Stimulated activated naive CD8-positive, alpha-beta T cell treated with anti-CD3 and anti-CD28 coated beads, Interleukin-15, Interleukin-2, amounts not matched to agents 100 ng/mL and 50 ng/mL, for 24 hours (primary cell): ENCODE data around the gene SPAG17.

Experiments
- H3K27ac Mint-ChIP-seq: one replicate; pipeline ENCODE4 v1.8.0; 2021; ENCODE audit warnings: mild to moderate bottlenecking, mixed read lengths
- H3K27me3 Mint-ChIP-seq: one replicate; pipeline ENCODE4 v1.8.0; 2021; ENCODE audit warnings: mixed read lengths
- H3K36me3 Mint-ChIP-seq: one replicate; pipeline ENCODE4 v1.8.0; 2021; ENCODE audit warnings: low read depth, mixed read lengths
- H3K4me1 Mint-ChIP-seq: one replicate; pipeline ENCODE4 v1.8.0; 2021; ENCODE audit warnings: low read depth, mixed read lengths
- H3K4me3 Mint-ChIP-seq: one replicate; pipeline ENCODE4 v1.8.0; 2021; ENCODE audit warnings: mild to moderate bottlenecking, mixed read lengths
- H3K9me3 Mint-ChIP-seq: one replicate; pipeline ENCODE4 v1.8.0; 2021; ENCODE audit warnings: mixed read lengths

SPAG17 gene

DNA sequence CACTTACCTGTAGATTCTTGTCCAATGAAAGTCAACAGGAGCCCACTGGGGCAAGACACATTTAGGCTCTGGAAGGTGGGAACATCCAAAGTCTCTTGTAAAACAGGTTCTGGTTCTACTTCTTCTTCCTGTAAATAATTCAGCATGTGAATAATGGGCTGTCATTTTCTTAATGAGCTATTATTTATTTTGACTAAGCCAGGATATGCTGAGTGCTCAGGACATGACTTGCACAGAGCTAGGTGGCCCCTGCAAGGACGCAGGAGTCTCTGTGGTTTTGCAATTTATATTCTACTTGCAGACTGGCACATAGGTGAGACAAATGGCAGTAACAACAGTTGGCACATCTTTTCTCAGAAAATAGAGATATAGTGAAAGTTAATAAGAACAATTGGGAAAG is 156.8 kb downstream of the SPAG17 start:
- no peaks in the 10 kb centered on the region for H3K4me1 Mint-ChIP-seq
- H3K27me3 Mint-ChIP-seq: peaks cover 16% of the 10 kb centered on the region
- no peak overlapping the region for H3K4me3 Mint-ChIP-seq
- H3K36me3 Mint-ChIP-seq: no peaks in the 10 kb centered on the region
- no peaks in the 10 kb centered on the region for H3K9me3 Mint-ChIP-seq
- no peak overlapping the region for H3K27ac Mint-ChIP-seq

DNA sequence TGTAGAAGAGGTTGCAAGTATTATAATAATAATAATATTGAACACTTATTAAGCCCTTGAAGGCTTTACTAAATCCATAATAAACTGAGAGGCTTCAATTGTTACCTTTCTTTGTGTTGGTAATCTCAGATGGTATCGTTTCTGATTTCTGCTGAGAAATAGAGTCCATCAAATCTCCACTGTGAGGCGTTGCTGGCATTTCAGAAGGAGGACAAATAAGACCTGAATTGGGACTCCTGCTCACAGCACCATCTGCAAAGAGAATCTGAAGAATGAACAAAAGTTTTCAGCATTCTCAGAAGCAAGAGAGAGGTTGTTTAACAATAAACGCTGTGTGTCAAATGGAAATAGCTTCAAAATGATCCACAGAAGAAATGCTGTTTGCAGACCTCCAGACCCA is 161.8 kb downstream of the SPAG17 start:
- Mint-ChIP-seq H3K9me3 (no peaks in the 10 kb centered on the region), H3K27me3 (peaks cover 10% of the 10 kb centered on the region), H3K27ac (no peak overlapping the region), H3K36me3 (no peaks in the 10 kb centered on the region), H3K4me1 (no peaks in the 10 kb centered on the region), H3K4me3 (no peak overlapping the region)

DNA sequence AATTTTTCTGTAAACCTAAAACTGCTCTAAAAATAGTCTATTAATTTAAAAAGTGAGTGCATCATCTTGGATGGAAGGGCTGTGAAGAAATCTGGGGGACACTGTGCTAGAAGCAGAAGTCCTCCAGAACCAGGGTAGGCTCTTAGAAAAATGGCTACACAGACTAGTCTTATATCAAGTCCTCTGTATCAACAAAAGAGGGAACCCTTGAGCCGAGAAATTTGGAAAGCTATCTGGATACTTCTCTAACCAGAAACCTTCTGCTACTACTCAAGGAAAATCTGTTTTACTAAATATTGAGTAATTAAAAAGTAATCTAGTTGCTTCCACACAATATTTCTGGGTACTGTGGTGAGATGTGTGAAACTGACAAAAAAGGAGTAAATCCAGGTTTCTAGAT is 163.4 kb downstream of the SPAG17 start:
- Mint-ChIP-seq H3K27me3 (peaks cover 17% of the 10 kb centered on the region), H3K4me1 (no peaks in the 10 kb centered on the region), H3K9me3 (no peaks in the 10 kb centered on the region), H3K36me3 (no peaks in the 10 kb centered on the region), H3K4me3 (no peak overlapping the region), H3K27ac (no peak overlapping the region)

DNA sequence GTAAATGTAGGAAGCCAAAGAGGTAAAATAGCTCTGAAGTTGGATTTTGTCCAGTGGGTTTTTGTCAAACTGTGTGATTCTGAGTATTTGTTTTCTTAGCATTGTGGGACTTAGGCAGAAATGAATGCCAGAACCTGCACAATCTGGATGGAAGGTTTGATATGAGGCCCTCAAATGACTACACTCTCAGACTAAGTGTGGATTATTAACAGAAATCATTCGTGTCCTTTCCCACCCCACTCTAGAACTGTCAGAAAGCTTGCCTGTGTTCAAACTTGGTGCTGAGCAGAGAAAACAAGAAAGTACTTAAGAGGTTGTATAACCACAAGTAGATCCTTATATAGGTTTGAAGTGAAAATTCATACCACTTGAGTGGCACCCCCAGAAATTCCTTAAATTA is 167.0 kb downstream of the SPAG17 start:
- peaks cover 12% of the 10 kb centered on the region for H3K27me3 Mint-ChIP-seq
- H3K27ac Mint-ChIP-seq: no peak overlapping the region
- H3K36me3 Mint-ChIP-seq: no peaks in the 10 kb centered on the region
- H3K4me1 Mint-ChIP-seq: no peaks in the 10 kb centered on the region
- H3K4me3 Mint-ChIP-seq: no peak overlapping the region
- H3K9me3 Mint-ChIP-seq: no peaks in the 10 kb centered on the region

DNA sequence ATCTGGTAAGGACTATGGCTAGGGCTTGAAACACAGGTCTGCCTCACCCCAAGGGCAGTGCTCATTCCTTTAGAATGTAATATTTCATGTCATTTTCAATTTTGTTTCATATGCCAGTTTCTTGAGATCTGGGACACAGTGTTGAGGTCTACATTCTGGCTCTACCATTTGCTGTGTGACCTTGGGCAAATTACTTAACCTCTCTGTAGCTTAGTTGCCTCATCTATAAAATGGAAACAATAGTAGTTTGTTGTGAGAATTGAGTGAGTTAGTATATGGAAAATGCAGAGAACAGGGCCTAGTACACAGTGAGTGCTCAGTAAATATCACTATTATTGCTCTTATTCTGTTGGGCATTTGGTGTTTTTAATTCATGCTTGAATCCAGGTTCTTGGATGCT is 171.1 kb downstream of the SPAG17 start:
- no peak overlapping the region for H3K27ac Mint-ChIP-seq
- H3K9me3 Mint-ChIP-seq: no peaks in the 10 kb centered on the region
- H3K36me3 Mint-ChIP-seq: no peaks in the 10 kb centered on the region
- H3K27me3 Mint-ChIP-seq: peaks cover 15% of the 10 kb centered on the region
- H3K4me3 Mint-ChIP-seq: no peak overlapping the region
- H3K4me1 Mint-ChIP-seq: no peaks in the 10 kb centered on the region

DNA sequence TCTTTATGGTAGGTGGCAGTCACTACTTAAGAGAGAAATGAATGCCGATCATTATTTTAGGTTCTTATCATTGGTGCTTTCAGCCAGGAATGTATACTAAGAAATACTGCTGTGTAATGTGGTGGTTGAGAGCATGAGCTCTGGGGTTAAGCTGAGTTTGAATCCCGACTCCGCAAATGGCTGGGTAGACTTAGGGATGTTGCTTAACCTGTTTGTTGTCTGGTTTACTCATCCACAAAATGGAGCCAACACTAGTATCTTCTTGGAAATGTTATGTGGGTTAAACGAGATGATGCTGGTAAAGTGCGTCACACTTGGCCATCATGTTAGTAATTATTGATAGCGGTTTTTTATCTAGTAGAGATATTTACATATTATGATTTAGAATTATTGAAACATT is 171.7 kb downstream of the SPAG17 start:
- H3K36me3 Mint-ChIP-seq: no peaks in the 10 kb centered on the region
- H3K27me3 Mint-ChIP-seq: peaks cover 15% of the 10 kb centered on the region

DNA sequence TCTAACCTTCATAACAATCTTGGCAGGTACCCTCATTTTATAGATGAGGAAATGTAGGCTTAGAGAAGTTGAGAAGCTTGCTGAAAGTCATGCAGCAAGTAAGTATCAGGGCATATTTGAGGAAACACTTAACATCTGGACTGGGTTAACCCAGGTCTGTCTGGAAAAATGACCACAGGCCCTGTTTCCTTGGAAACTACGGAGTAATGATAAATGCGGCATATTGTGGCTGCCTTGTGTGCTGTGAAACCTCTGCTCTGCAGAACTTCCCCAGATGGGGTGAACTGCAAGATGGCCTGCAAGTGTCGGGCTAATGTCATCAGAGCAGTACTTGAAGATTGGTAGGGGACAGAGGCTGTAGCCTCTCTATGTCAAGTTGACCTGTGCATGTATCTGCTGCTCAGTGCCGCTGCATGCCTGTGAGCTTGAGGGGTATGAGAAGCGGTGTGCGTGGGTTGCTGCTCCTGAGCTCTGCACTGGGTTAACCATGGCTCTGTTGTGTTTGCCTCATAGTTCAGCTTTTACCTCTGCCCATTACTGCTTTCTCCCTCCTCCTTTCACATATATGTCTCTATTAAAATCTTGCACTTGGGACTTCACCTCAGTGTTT is 172.4 kb downstream of the SPAG17 start:
- H3K4me1 Mint-ChIP-seq: no peaks in the 10 kb centered on the region
- no peak overlapping the region for H3K4me3 Mint-ChIP-seq
- no peaks in the 10 kb centered on the region for H3K36me3 Mint-ChIP-seq
- no peaks in the 10 kb centered on the region for H3K9me3 Mint-ChIP-seq
- no peak overlapping the region for H3K27ac Mint-ChIP-seq
- H3K27me3 Mint-ChIP-seq: peaks cover 13% of the 10 kb centered on the region

More for the DNA sequence above, 171.7 kb downstream of the SPAG17 start:
- Mint-ChIP-seq H3K4me3 (no peak overlapping the region), H3K9me3 (no peaks in the 10 kb centered on the region), H3K4me1 (no peaks in the 10 kb centered on the region), H3K27ac (no peak overlapping the region)

DNA sequence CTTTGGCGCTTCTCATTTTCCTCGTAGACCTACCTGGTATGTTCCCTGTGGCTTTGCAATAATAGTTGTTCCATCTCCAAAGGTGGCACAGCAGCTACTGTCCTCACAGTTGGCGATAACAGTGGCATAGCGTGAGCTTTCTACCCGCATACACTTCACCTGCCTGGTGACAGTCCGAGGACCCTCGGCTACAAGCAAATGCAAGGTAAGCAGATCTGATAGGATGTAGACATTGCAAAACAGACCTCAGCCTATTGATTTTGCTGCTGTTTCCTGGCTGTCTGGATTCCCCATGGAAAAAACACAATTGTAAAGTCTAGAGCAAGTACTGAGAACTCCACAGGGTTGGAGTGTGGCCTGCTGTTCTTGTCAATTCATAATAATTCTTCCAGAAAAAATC is 177.0 kb downstream of the SPAG17 start:
- no peak overlapping the region for H3K27ac Mint-ChIP-seq
- no peaks in the 10 kb centered on the region for H3K4me1 Mint-ChIP-seq
- no peak overlapping the region for H3K4me3 Mint-ChIP-seq
- H3K27me3 Mint-ChIP-seq: peaks cover 15% of the 10 kb centered on the region
- peaks cover 6% of the 10 kb centered on the region for H3K9me3 Mint-ChIP-seq
- H3K36me3 Mint-ChIP-seq: no peaks in the 10 kb centered on the region

DNA sequence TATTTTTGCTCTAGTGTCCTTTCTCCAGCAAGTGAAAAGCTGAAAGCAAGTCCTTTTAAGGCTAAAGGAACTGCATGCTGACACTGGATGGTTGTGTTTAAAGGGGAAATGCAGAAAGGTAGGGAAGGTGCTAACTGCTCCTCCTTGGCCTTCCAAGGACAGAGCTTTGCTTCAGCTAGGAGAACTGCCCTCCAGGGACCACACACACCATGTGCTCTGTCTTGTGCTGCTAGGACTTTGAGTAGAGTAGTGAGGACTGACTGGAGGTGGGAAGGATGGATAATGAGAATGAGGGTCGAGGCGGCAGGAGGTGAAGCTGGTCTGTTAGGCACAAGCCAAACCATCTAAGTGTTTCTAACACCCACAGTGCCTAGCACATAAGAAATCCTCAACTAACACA is 177.6 kb downstream of the SPAG17 start:
- no peak overlapping the region for H3K4me3 Mint-ChIP-seq
- H3K27ac Mint-ChIP-seq: no peak overlapping the region
- H3K36me3 Mint-ChIP-seq: no peaks in the 10 kb centered on the region
- no peaks in the 10 kb centered on the region for H3K4me1 Mint-ChIP-seq
- peaks cover 6% of the 10 kb centered on the region for H3K9me3 Mint-ChIP-seq
- H3K27me3 Mint-ChIP-seq: peaks cover 15% of the 10 kb centered on the region

DNA sequence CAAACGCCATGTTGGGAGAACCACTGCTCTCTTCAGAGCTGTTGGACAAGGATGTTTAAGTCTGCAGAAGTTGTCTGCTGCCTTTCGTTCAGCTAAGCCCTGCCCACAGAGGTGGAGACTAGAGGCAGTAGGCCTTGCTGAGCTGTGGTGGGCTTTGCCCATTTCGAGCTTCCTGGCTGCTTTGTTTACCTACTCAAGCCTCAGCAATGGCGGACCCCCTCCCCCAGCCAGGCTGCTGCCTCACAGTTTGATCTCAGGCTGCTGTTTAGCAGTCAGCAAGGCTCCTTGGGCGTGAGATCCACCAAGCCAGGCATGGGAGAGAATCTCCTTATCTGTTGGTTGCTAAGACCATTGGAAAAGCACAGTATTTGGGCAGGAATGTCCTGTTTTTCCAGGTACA is 180.7 kb downstream of the SPAG17 start:
- Mint-ChIP-seq H3K36me3 (no peaks in the 10 kb centered on the region), H3K4me1 (no peaks in the 10 kb centered on the region), H3K4me3 (no peak overlapping the region), H3K9me3 (peaks cover 8% of the 10 kb centered on the region), H3K27ac (no peak overlapping the region), H3K27me3 (peaks cover 23% of the 10 kb centered on the region)

GRCh38 chr1:117985973-117986372 is 199.1 kb downstream of the SPAG17 start:
- H3K9me3 Mint-ChIP-seq: no peaks in the 10 kb centered on the region
- H3K27ac Mint-ChIP-seq: no peak overlapping the region
- H3K27me3 Mint-ChIP-seq: peaks cover 35% of the 10 kb centered on the region
- no peaks in the 10 kb centered on the region for H3K36me3 Mint-ChIP-seq
- no peaks in the 10 kb centered on the region for H3K4me1 Mint-ChIP-seq
- H3K4me3 Mint-ChIP-seq: no peak overlapping the region

GRCh38 chr1:117985239-117985638 is 199.8 kb downstream of the SPAG17 start:
- no peaks in the 10 kb centered on the region for H3K36me3 Mint-ChIP-seq
- H3K9me3 Mint-ChIP-seq: no peaks in the 10 kb centered on the region
- no peak overlapping the region for H3K27ac Mint-ChIP-seq
- no peaks in the 10 kb centered on the region for H3K4me1 Mint-ChIP-seq
- H3K4me3 Mint-ChIP-seq: no peak overlapping the region
- H3K27me3 Mint-ChIP-seq: peaks cover 35% of the 10 kb centered on the region

- Mint-ChIP-seq H3K4me3 (no peak overlapping the region), H3K9me3 (no peaks in the 10 kb centered on the region), H3K36me3 (no peaks in the 10 kb centered on the region), H3K27me3 (peaks cover 25% of the 10 kb centered on the region), H3K27ac (no peak overlapping the region), H3K4me1 (no peaks in the 10 kb centered on the region)
Measured at GRCh38 chr1:117981455-117982192, 203.4 kb downstream of the SPAG17 start.

- Mint-ChIP-seq H3K27ac (no peak overlapping the region), H3K27me3 (peaks cover 17% of the 10 kb centered on the region), H3K4me3 (no peak overlapping the region), H3K36me3 (no peaks in the 10 kb centered on the region), H3K9me3 (no peaks in the 10 kb centered on the region), H3K4me1 (no peaks in the 10 kb centered on the region)
Measured at GRCh38 chr1:117976381-117976780, 208.6 kb downstream of the SPAG17 start.

- Mint-ChIP-seq H3K4me3 (no peak overlapping the region), H3K27ac (no peak overlapping the region), H3K36me3 (no peaks in the 10 kb centered on the region), H3K27me3 (peaks cover 16% of the 10 kb centered on the region), H3K9me3 (no peaks in the 10 kb centered on the region), H3K4me1 (no peaks in the 10 kb centered on the region)
Measured at GRCh38 chr1:117971777-117972176, 213.3 kb downstream of the SPAG17 start.

- H3K4me1 Mint-ChIP-seq: peaks cover 4% of the 10 kb centered on the region
- H3K9me3 Mint-ChIP-seq: no peaks in the 10 kb centered on the region
- H3K27ac Mint-ChIP-seq: no peak overlapping the region
- peaks cover 4% of the 10 kb centered on the region for H3K36me3 Mint-ChIP-seq
- H3K4me3 Mint-ChIP-seq: no peak overlapping the region
- peaks cover 16% of the 10 kb centered on the region for H3K27me3 Mint-ChIP-seq
Measured at GRCh38 chr1:117970252-117970651, 214.8 kb downstream of the SPAG17 start.
